HCT116 (cell line): ENCODE measurements around the gene FAM118B. TPM values are rescaled to one million over a fixed set of nuclear protein-coding genes. Genes with fewer than 3 reads are reported as not detected.

Experiments used
- ATAC-seq: fragments of 200-7000 bp; cut with Tn5 transposase; 2 replicates; pipeline ENCODE4 v1.9.1; 2020; ENCODE audit warnings: mild to moderate bottlenecking, moderate library complexity
- BruUV-seq: library from RNA; stranded (reverse); fragments of 400-500 nt; replicated peaks from 2 replicates; lab custom pipeline; 2021; lab: Mats Ljungman, UMichigan
- CTCF ChIA-PET: fragments of 300-600 bp; sonication (Branson Sonifier 250); formaldehyde crosslinking; loops from one replicate; lab custom pipeline; 2021; ENCODE audit warnings: antibody characterized with exemption; lab: Charles Lee
- POLR2A ChIA-PET: fragments of 300-600, 350-600 bp; sonication (Branson Sonifier 250); formaldehyde crosslinking; loops from one replicate; lab custom pipeline; 2021; ENCODE audit warnings: antibody characterized with exemption; lab: Charles Lee
- RAD21 ChIA-PET, 2 experiments: fragments of 300-600 bp; sonication (Branson Sonifier 250); formaldehyde crosslinking; loops; one replicate each; lab custom pipeline; 2023; ENCODE audit warnings: low total read pairs in 2 of 2; ENCODE audit not compliant: uncharacterized antibody in 2 of 2, unreplicated experiment in 2 of 2, low non-redundant PET in 1 of 2; lab: Charles Lee
- DNase-seq: peaks from one replicate; pipeline ENCODE4 v3.0.0-alpha.2; 2010; ENCODE audit warnings: low read depth, low spot score
- H2AFZ ChIP-seq: fragments of 200-600 bp; shearing (Covaris generic), sonication (generic); 2 replicates; pipeline ENCODE4 v1.6.1; 2017; ENCODE audit warnings: low read depth, mixed run types, mixed read lengths, antibody characterized with exemption, low read length; ENCODE audit not compliant: poor library complexity, severe bottlenecking
- H3K27ac ChIP-seq: 2 replicates; pipeline ENCODE4 v1.5.1; 2012; ENCODE audit warnings: low read depth, low read length
- H3K27me3 ChIP-seq: fragments of 200-600 bp; sonication (generic); 2 replicates; pipeline ENCODE4 v1.6.1; 2016; ENCODE audit warnings: mixed run types, low read length, mixed read lengths; ENCODE audit not compliant: insufficient read depth
- H3K36me3 ChIP-seq, 2 experiments: fragments of 200-500 bp in 1 of 2; fragments of 200-600 bp in 1 of 2; sonication (Bioruptor generic) in 1 of 2; sonication (generic) in 1 of 2; 2 replicates each; pipeline versions ENCODE4 v1.5.1 to v1.6.1; 2014 to 2016; ENCODE audit warnings: low read length in 2 of 2, inconsistent platforms in 1 of 2, mixed read lengths in 1 of 2, mixed run types in 1 of 2; ENCODE audit not compliant: insufficient read depth in 2 of 2, control insufficient read depth in 1 of 2
- H3K4me1 ChIP-seq, 2 experiments: fragments of 200-600 bp in 1 of 2; sonication (generic) in 1 of 2; 2 replicates each; pipeline versions ENCODE4 v1.5.1 to v1.6.1; 2012 to 2017; ENCODE audit warnings: low read length in 2 of 2, inconsistent platforms in 1 of 2, mild to moderate bottlenecking in 1 of 2, mixed read lengths in 1 of 2, mixed run types in 1 of 2, moderate library complexity in 1 of 2; ENCODE audit not compliant: insufficient read depth in 2 of 2, control insufficient read depth in 1 of 2
- H3K4me2 ChIP-seq: fragments of 200-600 bp; sonication (generic); 2 replicates; pipeline ENCODE4 v1.6.1; 2017; ENCODE audit warnings: mixed run types, low read length, mixed read lengths
- H3K4me3 ChIP-seq, 2 experiments: fragments of 200-600 bp in 1 of 2; sonication (generic) in 1 of 2; replicated peaks in 1 of 2; 2 replicates each; pipeline ENCODE4 v1.5.1; 2011 to 2016; ENCODE audit warnings: low read length in 2 of 2, control low read depth in 1 of 2, low read depth in 1 of 2, mild to moderate bottlenecking in 1 of 2, mixed read lengths in 1 of 2, mixed run types in 1 of 2
- H3K79me2 ChIP-seq: fragments of 200-600 bp; sonication (generic); 2 replicates; pipeline ENCODE4 v1.6.1; 2017; ENCODE audit warnings: mild to moderate bottlenecking, mixed run types, low read length, moderate library complexity, mixed read lengths; ENCODE audit not compliant: insufficient read depth
- H3K9ac ChIP-seq: fragments of 200-600 bp; sonication (generic); 2 replicates; pipeline ENCODE4 v1.6.1; 2016; ENCODE audit warnings: low read length, mixed read lengths
- H3K9me2 ChIP-seq: fragments of 200-600 bp; sonication (generic), shearing (Covaris generic); 2 replicates; pipeline ENCODE4 v1.6.1; 2017; ENCODE audit warnings: mixed run types, mild to moderate bottlenecking, moderate library complexity; ENCODE audit not compliant: insufficient read depth
- H3K9me3 ChIP-seq, 2 experiments: fragments of 200-500 bp in 1 of 2; fragments of 200-600 bp in 1 of 2; sonication (Bioruptor generic) in 1 of 2; sonication (generic) in 1 of 2; 2 replicates each; pipeline ENCODE4 v1.6.1; 2014 to 2017; ENCODE audit warnings: low read length in 2 of 2, mixed read lengths in 2 of 2, inconsistent platforms in 1 of 2, low read depth in 1 of 2, mild to moderate bottlenecking in 1 of 2, mixed run types in 1 of 2, moderate library complexity in 1 of 2; ENCODE audit not compliant: control insufficient read depth in 1 of 2, insufficient read depth in 1 of 2
- H4K20me1 ChIP-seq: fragments of 200-600 bp; sonication (generic), shearing (Covaris generic); 2 replicates; pipeline ENCODE4 v1.6.1; 2017; ENCODE audit warnings: mixed run types, mild to moderate bottlenecking, moderate library complexity; ENCODE audit not compliant: insufficient read depth
- CBX3 ChIP-seq: IDR thresholded peaks from 2 replicates; pipeline ENCODE4 v1.6.1; 2012; ENCODE audit warnings: low read depth
- EGR1 ChIP-seq: IDR thresholded peaks from 2 replicates; pipeline ENCODE4 v1.6.1; 2012; ENCODE audit warnings: low read depth
- ELF1 ChIP-seq: IDR thresholded peaks from 2 replicates; pipeline ENCODE4 v1.6.1; 2012; ENCODE audit warnings: low read depth, borderline replicate concordance
- POLR2A ChIP-seq: IDR thresholded peaks from 2 replicates; pipeline ENCODE4 v1.7.0; 2011; ENCODE audit warnings: borderline replicate concordance; ENCODE audit not compliant: insufficient read depth, insufficient read length; ENCODE audit errors: extremely low read depth
- POLR2AphosphoS5 ChIP-seq: IDR thresholded peaks from 2 replicates; pipeline ENCODE4 v1.6.1; 2011; ENCODE audit warnings: mild to moderate bottlenecking, low read depth, low read length, moderate library complexity
- SIN3A ChIP-seq: IDR thresholded peaks from 2 replicates; pipeline ENCODE4 v1.6.1; 2012; ENCODE audit warnings: low read depth
- SP1 ChIP-seq: IDR thresholded peaks from 2 replicates; pipeline ENCODE4 v1.6.1; 2012; ENCODE audit warnings: low read depth
- SRF ChIP-seq: IDR thresholded peaks from 2 replicates; pipeline ENCODE4 v1.6.1; 2012; ENCODE audit warnings: low read depth
- ZFX ChIP-seq: fragments of 450-650 bp; IDR thresholded peaks from 2 replicates; pipeline ENCODE4 v1.6.1; 2017
- ZNF274 ChIP-seq: fragments of 200-500 bp; sonication (Bioruptor generic); IDR thresholded peaks from 2 replicates; pipeline ENCODE4 v1.6.1; 2014; ENCODE audit warnings: mild to moderate bottlenecking, low read depth, low read length, inconsistent platforms
- intact Hi-C: fragments of 100-400 bp; cut with micrococcal nuclease; formaldehyde crosslinking; loops from 2 replicates; pipeline ENCODE4 v1.10.0; 2022
- total RNA-seq: library from RNA; stranded (reverse); gene quantifications from one replicate; pipeline ENCODE4 v1.2.1, GENCODE V29; 2021; ENCODE audit not compliant: unreplicated experiment
- TF ChIP-seq, protein P1 (sequence below): IDR thresholded peaks from 2 replicates; pipeline ENCODE4 v1.6.1; 2012
- TF ChIP-seq, protein P2 (sequence below): IDR thresholded peaks from 2 replicates; pipeline ENCODE4 v1.6.1; 2011; ENCODE audit warnings: mild to moderate bottlenecking, low read length, moderate library complexity; ENCODE audit not compliant: insufficient replicate concordance; ENCODE audit errors: extremely low read depth

Gene FAM118B
- total RNA-seq, 1 experiment from 2014 or later = 12.8 TPM

DNA sequence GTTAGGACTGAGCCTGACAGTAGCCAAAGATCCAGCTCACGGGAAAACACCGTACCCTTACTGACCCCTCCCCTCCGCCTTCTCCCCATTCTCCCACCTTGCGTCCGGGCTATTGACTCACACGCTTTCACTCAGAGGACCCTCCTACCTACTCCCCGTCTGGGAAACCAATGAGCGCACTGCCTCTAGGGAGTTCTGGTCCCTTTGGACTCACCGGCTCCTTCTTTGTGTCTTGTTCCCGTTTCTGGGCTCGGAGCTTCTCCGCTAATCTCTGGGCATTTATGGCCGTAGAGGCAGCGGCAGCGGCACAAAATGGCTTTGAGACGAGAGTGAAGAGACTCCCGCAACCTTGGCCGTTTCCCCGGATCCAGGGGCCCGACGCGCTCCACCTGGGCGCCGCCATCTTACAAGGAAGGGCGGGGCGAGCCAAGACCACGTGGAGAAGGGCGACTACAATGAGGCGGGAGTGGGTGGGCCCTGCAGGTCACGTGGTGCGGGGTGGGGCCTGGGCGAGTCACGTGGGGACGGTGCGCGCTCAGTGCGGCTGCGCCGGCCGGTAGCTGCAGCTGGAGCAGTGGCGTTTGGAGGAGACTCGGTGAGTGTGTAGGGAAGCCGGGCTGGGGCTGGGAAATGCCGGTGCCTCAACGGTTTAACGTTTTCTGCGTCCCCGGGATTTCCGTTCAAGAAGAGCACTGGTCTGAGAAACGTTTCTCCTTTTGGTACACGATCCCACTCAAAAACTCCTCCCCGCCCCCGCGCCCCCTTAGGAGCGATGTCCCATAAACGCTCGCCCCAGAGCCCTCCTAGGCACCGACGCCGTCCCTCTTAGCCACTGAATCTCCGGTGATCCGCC lies at the start of gene FAM118B, which contains the start of gene RPUSD4 (continued):
- TF ChIP-seq, protein P1, sequence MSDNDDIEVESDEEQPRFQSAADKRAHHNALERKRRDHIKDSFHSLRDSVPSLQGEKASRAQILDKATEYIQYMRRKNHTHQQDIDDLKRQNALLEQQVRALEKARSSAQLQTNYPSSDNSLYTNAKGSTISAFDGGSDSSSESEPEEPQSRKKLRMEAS = peak; percentile 99
- TF ChIP-seq SIN3A (peak; percentile 97), ELF1 (no peak), CBX3 (no peak)

DNA sequence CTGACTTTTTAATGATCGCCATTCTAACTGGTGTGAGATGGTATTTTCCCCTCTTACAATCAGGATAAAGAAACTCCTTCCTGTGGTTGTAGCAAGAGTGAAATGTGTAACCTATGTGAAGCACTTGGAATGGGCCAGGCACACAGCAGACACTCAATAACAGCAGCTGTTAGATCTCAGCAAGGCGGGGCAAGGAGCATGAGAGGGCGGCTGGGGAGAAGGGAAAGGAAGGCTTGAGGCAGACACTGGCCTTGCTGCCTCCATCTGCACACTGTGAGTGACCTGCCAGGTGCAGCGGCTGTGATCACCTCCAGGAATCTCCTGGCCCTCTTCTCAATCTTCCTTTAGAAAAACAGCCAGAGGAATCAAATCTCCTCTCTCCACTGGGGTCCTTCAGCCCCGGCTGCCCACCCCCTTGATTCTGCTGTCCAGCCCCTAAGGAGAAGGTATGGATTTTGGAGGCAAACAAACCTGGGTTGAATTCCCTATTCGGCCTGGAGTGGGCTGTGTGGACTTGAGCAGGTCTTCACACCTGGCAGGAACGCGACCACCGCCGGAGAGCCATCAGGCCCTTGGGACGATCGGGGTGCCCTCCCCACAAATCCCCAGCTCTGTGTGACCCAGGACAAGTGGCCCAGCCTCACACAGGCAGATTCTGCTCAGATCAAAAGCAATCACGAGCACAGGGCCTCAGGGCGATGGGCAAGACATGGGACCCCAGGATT lies 49.1 kb upstream of the FAM118B start:
- Histone ChIP-seq H4K20me1 (no peaks in the 10 kb centered on the region), H3K4me1 (peaks cover 0 to 9% of the 10 kb centered on the region in 2 experiments; a peak in 2 of 4 replicates), H3K9me3 (no peaks in the 10 kb centered on the region), H3K4me2 (no peak overlapping the region), H3K27ac (no peak overlapping the region), H3K36me3 (no peaks in the 10 kb centered on the region), H3K79me2 (no peaks in the 10 kb centered on the region), H3K27me3 (no peaks in the 10 kb centered on the region), H3K9me2 (no peaks in the 10 kb centered on the region), H3K4me3 (no peak overlapping the region), H2AFZ (no peak overlapping the region), H3K9ac (no peak overlapping the region)
- TF ChIP-seq SRF (no peak), ELF1 (no peak), EGR1 (no peak), POLR2AphosphoS5 (no peak), POLR2A (no peak), ZFX (no peak), ZNF274 (no peak), SP1 (no peak)
- TF ChIP-seq, protein P2, sequence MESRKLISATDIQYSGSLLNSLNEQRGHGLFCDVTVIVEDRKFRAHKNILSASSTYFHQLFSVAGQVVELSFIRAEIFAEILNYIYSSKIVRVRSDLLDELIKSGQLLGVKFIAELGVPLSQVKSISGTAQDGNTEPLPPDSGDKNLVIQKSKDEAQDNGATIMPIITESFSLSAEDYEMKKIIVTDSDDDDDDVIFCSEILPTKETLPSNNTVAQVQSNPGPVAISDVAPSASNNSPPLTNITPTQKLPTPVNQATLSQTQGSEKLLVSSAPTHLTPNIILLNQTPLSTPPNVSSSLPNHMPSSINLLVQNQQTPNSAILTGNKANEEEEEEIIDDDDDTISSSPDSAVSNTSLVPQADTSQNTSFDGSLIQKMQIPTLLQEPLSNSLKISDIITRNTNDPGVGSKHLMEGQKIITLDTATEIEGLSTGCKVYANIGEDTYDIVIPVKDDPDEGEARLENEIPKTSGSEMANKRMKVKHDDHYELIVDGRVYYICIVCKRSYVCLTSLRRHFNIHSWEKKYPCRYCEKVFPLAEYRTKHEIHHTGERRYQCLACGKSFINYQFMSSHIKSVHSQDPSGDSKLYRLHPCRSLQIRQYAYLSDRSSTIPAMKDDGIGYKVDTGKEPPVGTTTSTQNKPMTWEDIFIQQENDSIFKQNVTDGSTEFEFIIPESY = no peak
- intact Hi-C loops = no loop called here
- no peak for ATAC-seq
- no TSS peak for BruUV-seq
- POLR2A ChIA-PET = no interaction called here
- DNase-seq = no peak
- RAD21 ChIA-PET = no interaction called here
- CTCF ChIA-PET = no interaction called here
